COLO668 (cell line): Measurements from ENCODE around the gene UXS1.

Source experiments
- DNase-seq: peaks from one replicate; lab custom pipeline; 2025; ENCODE audit not compliant: unreplicated experiment; lab: John Stamatoyannopoulos, UW

Gene UXS1

GRCh38 chr2:106054880-106055655 is 139.0 kb downstream of the UXS1 start:
- DNase-seq, result no peak

- DNase-seq, result no peak
Measured at GRCh38 chr2:106054321-106054720, 139.8 kb downstream of the UXS1 start.

- DNase-seq, result no peak
Measured at GRCh38 chr2:106053581-106053980, 140.5 kb downstream of the UXS1 start.

GRCh38 chr2:106053116-106053515 is 141.0 kb downstream of the UXS1 start:
- DNase-seq, result no peak

GRCh38 chr2:106044859-106045258 is 149.2 kb downstream of the UXS1 start:
- DNase-seq, result no peak

GRCh38 chr2:106044021-106044420 is 150.1 kb downstream of the UXS1 start:
- DNase-seq, result no peak
